Measurements from ENCODE around the gene ZFAND6. TPM values are rescaled to one million over a fixed set of nuclear protein-coding genes. Genes with fewer than 3 reads are reported as not detected.
"Not testable (repeated sequence)": the region's sequence is repeated elsewhere in the genome, so short reads cannot be mapped to it uniquely, and the experiment has no call there.

Gene ZFAND6
- polyA plus RNA-seq, 3 donors, result 110 to 115 (median 112) TPM

GRCh38 chr15:80090041-80090440 lies 30.6 kb downstream of the ZFAND6 start:
- no peak for DNase-seq

- DNase-seq, result no peak
Measured at GRCh38 chr15:80090879-80091503, 31.5 kb downstream of the ZFAND6 start.

GRCh38 chr15:80093854-80094418 lies 34.5 kb downstream of the ZFAND6 start:
- DNase-seq, result no peak

GRCh38 chr15:80095511-80095910 lies 36.0 kb downstream of the ZFAND6 start:
- DNase-seq, result no peak

GRCh38 chr15:80095969-80096368 lies 36.5 kb downstream of the ZFAND6 start:
- DNase-seq, result no peak

- DNase-seq, result no peak
Measured at GRCh38 chr15:80098341-80098740, 38.9 kb downstream of the ZFAND6 start.

- DNase-seq, result no peak
Measured at GRCh38 chr15:80099241-80099640, 39.8 kb downstream of the ZFAND6 start.

- DNase-seq, result not testable (repeated sequence)
Measured at GRCh38 chr15:80099662-80100061, 40.2 kb downstream of the ZFAND6 start.

GRCh38 chr15:80100247-80100646 lies 40.8 kb downstream of the ZFAND6 start:
- no peak for DNase-seq

- no peak for DNase-seq
Measured at GRCh38 chr15:80105193-80105592, 45.7 kb downstream of the ZFAND6 start.

- no peak for DNase-seq
Measured at GRCh38 chr15:80105595-80105994, 46.1 kb downstream of the ZFAND6 start.

GRCh38 chr15:80106051-80106450 lies 46.6 kb downstream of the ZFAND6 start:
- no peak for DNase-seq

GRCh38 chr15:80107204-80107603 lies 47.7 kb downstream of the ZFAND6 start:
- no peak for DNase-seq

- no peak for DNase-seq
Measured at GRCh38 chr15:80107774-80108173, 48.3 kb downstream of the ZFAND6 start.

GRCh38 chr15:80109388-80109787 lies 49.9 kb downstream of the ZFAND6 start:
- DNase-seq, result no peak

- no peak for DNase-seq
Measured at GRCh38 chr15:80110920-80111319, 51.4 kb downstream of the ZFAND6 start.

GRCh38 chr15:80114114-80114513 lies 54.6 kb downstream of the ZFAND6 start:
- DNase-seq, result no peak

GRCh38 chr15:80115021-80115420 lies 55.5 kb downstream of the ZFAND6 start:
- DNase-seq, result no peak

- DNase-seq, result no peak
Measured at GRCh38 chr15:80118956-80119355, 59.5 kb downstream of the ZFAND6 start.

- DNase-seq, result no peak
Measured at GRCh38 chr15:80120636-80121035, 61.2 kb downstream of the ZFAND6 start.

- no peak for DNase-seq
Measured at GRCh38 chr15:80121546-80121945, 62.1 kb downstream of the ZFAND6 start.

- no peak for DNase-seq
Measured at GRCh38 chr15:80123034-80123433, 63.6 kb downstream of the ZFAND6 start.

- DNase-seq, result not testable (repeated sequence)
Measured at GRCh38 chr15:80127253-80127652, 67.8 kb downstream of the ZFAND6 start.

- DNase-seq, result no peak
Measured at GRCh38 chr15:80127911-80128310, 68.4 kb downstream of the ZFAND6 start.

Measured in renal pelvis (tissue), 4 donors.